Retinal pigment epithelial cell (primary cell): ENCODE results near the gene BCL3.

Source experiments
- DNase-seq: peaks from one replicate; pipeline ENCODE4 v3.0.0-alpha.2; 2010; ENCODE audit warnings: low read depth
- H3K4me3 ChIP-seq: 2 replicates; pipeline ENCODE4 v1.5.1; 2011; ENCODE audit warnings: mild to moderate bottlenecking, low read length, control low read depth, moderate library complexity
- CTCF ChIP-seq: conservative IDR thresholded peaks from 2 replicates; pipeline ENCODE4 v1.5.1; 2011; ENCODE audit warnings: low read depth, low read length, control low read depth, inconsistent platforms

Gene BCL3

GRCh38 chr19:44747739-44748425, 626 bp upstream of the BCL3 start:
- no peak for TF ChIP-seq CTCF
- DNase-seq = no peak

GRCh38 chr19:44749292-44749691, 784 bp downstream of the BCL3 start:
- peak overlapping the region; percentile 65 for H3K4me3 ChIP-seq
- TF ChIP-seq CTCF = no peak
- DNase-seq = no peak

More at GRCh38 chr19:44747739-44748425, 626 bp upstream of the BCL3 start:
- H3K4me3 ChIP-seq = peak overlapping the region; percentile 61

GRCh38 chr19:44749994-44750393, 1.5 kb downstream of the BCL3 start:
- no peak for TF ChIP-seq CTCF
- DNase-seq = no peak
- H3K4me3 ChIP-seq = peak overlapping the region; percentile 65

GRCh38 chr19:44752123-44752815, 3.8 kb downstream of the BCL3 start:
- DNase-seq = no peak
- TF ChIP-seq CTCF = no peak
- no peak overlapping the region for H3K4me3 ChIP-seq

DNA sequence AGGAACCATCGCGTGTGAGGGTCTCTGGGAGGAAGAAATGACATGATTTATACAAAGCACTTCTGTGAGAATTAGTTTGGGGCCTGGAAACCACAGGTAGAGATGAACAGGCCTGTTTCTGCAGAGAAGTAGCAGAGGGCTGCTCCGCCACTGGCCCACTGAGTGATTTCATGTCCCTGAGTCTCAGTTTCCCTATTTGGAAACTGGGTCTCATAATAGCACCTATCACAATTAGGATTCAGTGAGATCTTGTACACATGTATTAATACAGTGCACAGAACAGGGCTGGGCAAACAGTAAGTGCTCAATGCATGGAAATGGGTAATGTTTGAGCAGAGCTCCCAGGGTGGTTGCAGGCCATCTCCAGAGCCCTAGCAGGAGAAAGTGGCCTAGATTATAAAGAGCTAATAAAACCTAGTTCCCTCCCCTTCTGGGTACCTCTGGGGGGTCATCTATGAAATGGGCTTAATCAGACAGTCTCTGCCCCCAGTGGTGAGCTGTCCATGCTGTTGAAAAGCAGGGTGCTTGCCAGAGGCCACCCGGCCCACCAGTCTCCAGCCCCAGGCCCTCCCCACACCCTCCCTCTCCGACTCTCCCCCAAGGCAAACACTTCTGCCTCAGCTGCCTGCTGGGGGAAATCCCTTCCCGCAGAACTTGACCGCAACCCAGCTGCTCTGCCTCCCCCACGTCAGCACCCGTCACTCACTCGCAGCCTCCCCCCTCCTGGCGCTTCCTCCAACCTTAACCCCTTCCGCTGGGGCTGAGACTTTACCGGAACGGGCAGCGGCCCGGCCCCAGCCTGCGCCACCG, 4.5 kb downstream of the BCL3 start:
- peak; percentile 10 for TF ChIP-seq CTCF
- DNase-seq = peak; percentile 87
- peak overlapping the region; percentile 28 for H3K4me3 ChIP-seq

- DNase-seq = no peak
- H3K4me3 ChIP-seq = peak overlapping the region; percentile 28
- no peak for TF ChIP-seq CTCF
These were observed 5.1 kb downstream of the BCL3 start for GRCh38 chr19:44753626-44753931.
